Measurements from ENCODE around the gene ERC2.

- TF ChIP-seq ATF2 (tag by site-specific recombination; IDR thresholded peaks at IDR 0.05; ENCODE audit: low read depth) (no peak), CTCF (tag by site-specific recombination; IDR thresholded peaks at IDR 0.05) (no peak), HIC1 (tag by site-specific recombination; IDR thresholded peaks at IDR 0.05) (no peak), ZNF600 (tag by site-specific recombination; IDR thresholded peaks at IDR 0.05) (no peak), KLF1 (tag by site-specific recombination; IDR thresholded peaks at IDR 0.05) (no peak), ZNF423 (tag by site-specific recombination; IDR thresholded peaks at IDR 0.05) (no peak), ZNF777 (tag by site-specific recombination; IDR thresholded peaks at IDR 0.05; ENCODE audit: borderline replicate concordance) (no peak), GLIS1 (tag by site-specific recombination; IDR thresholded peaks at IDR 0.05) (no peak), KLF9 (tag by site-specific recombination; IDR thresholded peaks at IDR 0.05; ENCODE audit: low read depth) (no peak)
These were observed 361.1 kb downstream of the ERC2 start for GRCh38 chr3:56107157-56107556.

All from HEK293 (cell line).